Liver (tissue), 9 donors: Measurements from ENCODE around the gene COL27A1. TPM values are rescaled to one million over a fixed set of nuclear protein-coding genes. Genes with fewer than 3 reads are reported as not detected.

Experiments
- DNase-seq: peaks from one replicate; pipeline ENCODE4 v3.0.0-alpha.2; 2017; ENCODE audit warnings: low spot score
- H3K27ac ChIP-seq, 2 donors: one replicate each; pipeline ENCODE4 v1.7.0; 2013; ENCODE audit warnings: inconsistent platforms in 2 of 2, low read length in 2 of 2, control low read depth in 1 of 2, low read depth in 1 of 2, mild to moderate bottlenecking in 1 of 2
- H3K27me3 ChIP-seq, 4 donors: one replicate each; pipeline versions ENCODE4 v1.6.1 to v1.7.0; 2013; ENCODE audit warnings: low read length in 3 of 4, inconsistent platforms in 1 of 4, mild to moderate bottlenecking in 1 of 4, moderate library complexity in 1 of 4; ENCODE audit not compliant: control insufficient read depth in 4 of 4, insufficient read depth in 4 of 4
- H3K36me3 ChIP-seq, 4 donors: one replicate each; pipeline versions ENCODE4 v1.6.1 to v1.7.0; 2013; ENCODE audit warnings: low read length in 3 of 4, mild to moderate bottlenecking in 3 of 4, low read depth in 1 of 4, moderate library complexity in 1 of 4; ENCODE audit not compliant: control insufficient read depth in 4 of 4, insufficient read depth in 3 of 4
- H3K4me1 ChIP-seq, 4 donors: one replicate each; pipeline versions ENCODE4 v1.6.1 to v1.7.0; 2013; ENCODE audit warnings: low read length in 3 of 4, mild to moderate bottlenecking in 3 of 4, moderate library complexity in 1 of 4; ENCODE audit not compliant: control insufficient read depth in 4 of 4, insufficient read depth in 4 of 4
- H3K4me3 ChIP-seq, 3 donors: one replicate each; pipeline versions ENCODE4 v1.6.1 to v1.7.0; 2013; ENCODE audit warnings: low read length in 3 of 3, control low read depth in 1 of 3, low read depth in 1 of 3, mild to moderate bottlenecking in 1 of 3
- H3K9ac ChIP-seq, 2 donors: one replicate each; pipeline ENCODE4 v1.7.0; 2013; ENCODE audit warnings: low read length in 2 of 2, mild to moderate bottlenecking in 2 of 2, moderate library complexity in 2 of 2, control low read depth in 1 of 2, low read depth in 1 of 2
- H3K9me3 ChIP-seq, 4 donors: one replicate each; pipeline versions ENCODE4 v1.6.1 to v1.7.0; 2013; ENCODE audit warnings: low read length in 3 of 4; ENCODE audit not compliant: control insufficient read depth in 4 of 4
- FOXA1 ChIP-seq: IDR thresholded peaks from 2 replicates; pipeline ENCODE4 v1.6.1; 2016; ENCODE audit warnings: antibody characterized with exemption
- FOXA2 ChIP-seq: IDR thresholded peaks from 2 replicates; pipeline ENCODE4 v1.6.1; 2016; ENCODE audit warnings: antibody characterized with exemption
- GABPA ChIP-seq, 2 donors: IDR thresholded peaks in 1 of 2; conservative IDR thresholded peaks in 1 of 2; 2 replicates each; pipeline ENCODE4 v1.6.1; 2016; ENCODE audit warnings: antibody characterized with exemption in 2 of 2, mild to moderate bottlenecking in 1 of 2, moderate library complexity in 1 of 2
- HNF4A ChIP-seq, 2 donors: conservative IDR thresholded peaks; 2 replicates each; pipeline ENCODE4 v1.6.1; 2016; ENCODE audit warnings: antibody characterized with exemption in 2 of 2, mild to moderate bottlenecking in 2 of 2
- HNF4G ChIP-seq: IDR thresholded peaks from 2 replicates; pipeline ENCODE4 v1.6.1; 2016; ENCODE audit warnings: antibody characterized with exemption
- JUND ChIP-seq, 2 donors: IDR thresholded peaks; 2 replicates each; pipeline ENCODE4 v1.6.1; 2016; ENCODE audit warnings: antibody characterized with exemption in 2 of 2
- NR2F2 ChIP-seq: IDR thresholded peaks from 2 replicates; pipeline ENCODE4 v1.6.1; 2016; ENCODE audit warnings: antibody characterized with exemption
- RAD21 ChIP-seq, 2 donors: IDR thresholded peaks; 2 replicates each; pipeline ENCODE4 v1.6.1; 2016; ENCODE audit warnings: antibody characterized with exemption in 2 of 2, mild to moderate bottlenecking in 2 of 2
- RXRA ChIP-seq, 2 donors: IDR thresholded peaks; 2 replicates each; pipeline ENCODE4 v1.6.1; 2017 to 2018; ENCODE audit warnings: antibody characterized with exemption in 2 of 2, mild to moderate bottlenecking in 1 of 2
- TAF1 ChIP-seq: conservative IDR thresholded peaks from 2 replicates; pipeline ENCODE4 v1.6.1; 2016; ENCODE audit warnings: antibody characterized with exemption, mild to moderate bottlenecking
- YY1 ChIP-seq: IDR thresholded peaks from 2 replicates; pipeline ENCODE4 v1.6.1; 2016; ENCODE audit warnings: antibody characterized with exemption, mild to moderate bottlenecking
- WGBS: extraction: QIAGEN DNeasy Blood & Tissue Kit; methylation state at CpG from one replicate; pipeline ENCODE4 v1.1.7; 2013; 5-methylcytosine and 5-hydroxymethylcytosine counted together
- polyA plus RNA-seq, 2 donors: library from polyadenylated mRNA; stranded (reverse) in 1 of 2; unstranded in 1 of 2; fragments of 200-250 nt in 1 of 2; fragments of >200 nt in 1 of 2; fragmentation: Nextera tagmentation in 1 of 2; extraction: Ambion mirVana in 1 of 2; gene quantifications; one replicate each; pipeline versions ENCODE4 v1.2.1 to v1.2.3, GENCODE V29; 2013 to 2015
- total RNA-seq, 2 donors: library from RNA; depleted of rRNA; stranded (reverse); fragments of >200 nt; gene quantifications; one replicate each; pipeline ENCODE4 v1.2.3, GENCODE V29; 2014
- TF ChIP-seq, protein P1 (sequence below): fragments of 150-350 bp; IDR thresholded peaks from 2 replicates; pipeline ENCODE4 v1.5.1; 2017; ENCODE audit warnings: improper control_type of control experiment, low read depth, low read length; ENCODE audit not compliant: missing input control
- TF ChIP-seq, protein P2 (sequence below): IDR thresholded peaks from 2 replicates; pipeline ENCODE4 v1.6.1; 2016; ENCODE audit warnings: antibody characterized with exemption
- TF ChIP-seq, protein P3 (sequence below): IDR thresholded peaks from 2 replicates; pipeline ENCODE4 v1.6.1; 2016; ENCODE audit warnings: antibody characterized with exemption, mild to moderate bottlenecking
- TF ChIP-seq, protein P4 (sequence below): IDR thresholded peaks from 2 replicates; pipeline ENCODE4 v1.6.1; 2016; ENCODE audit warnings: antibody characterized with exemption
- TF ChIP-seq, protein P5 (sequence below): IDR thresholded peaks from 2 replicates; pipeline ENCODE4 v1.6.1; 2016; ENCODE audit warnings: antibody characterized with exemption
- donor health status: healthy.
- donor health status: healthy.
- donor health status: healthy.
- donor health status: healthy.
- donor health status: healthy.

COL27A1 gene
- total and polyA plus RNA-seq, 4 donors: 7.0 to 20.4 (median 12.0) TPM

DNA sequence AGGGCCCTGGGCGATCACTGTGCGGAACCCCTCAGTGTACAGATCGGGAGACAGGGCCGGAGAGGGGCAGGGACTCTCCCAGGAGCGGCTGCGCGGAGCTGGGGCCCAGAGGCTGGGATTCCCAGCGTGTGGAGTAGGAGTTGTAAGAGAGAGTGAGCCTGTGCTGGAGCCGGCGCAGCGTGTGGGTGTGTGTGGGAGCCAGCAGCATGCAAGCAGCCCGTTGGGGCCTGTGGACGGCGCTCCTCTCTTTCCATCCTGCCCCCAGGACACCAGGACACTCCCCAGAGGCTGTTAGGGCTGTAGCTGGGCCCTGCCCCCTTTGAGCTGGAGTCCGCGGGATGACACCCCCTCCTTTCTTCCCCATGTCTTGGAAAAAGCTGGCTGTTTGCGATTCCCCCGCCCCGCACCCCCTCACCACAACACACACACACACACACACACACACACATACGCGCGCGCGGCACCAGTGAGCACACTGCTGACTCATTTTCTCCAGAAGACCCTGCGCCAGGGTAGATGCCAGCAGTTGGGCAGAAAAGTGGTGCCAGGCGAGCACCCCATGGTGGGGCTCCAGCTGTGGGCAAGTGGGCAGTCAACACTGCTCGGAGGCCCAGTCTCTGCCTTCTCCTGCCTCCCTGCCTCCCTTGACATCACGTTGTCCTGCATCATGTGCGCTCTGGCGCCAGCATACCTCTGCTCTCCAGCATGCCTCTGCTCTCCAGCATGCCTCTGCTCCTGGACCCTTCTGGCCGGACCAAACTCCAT, 1.5 kb downstream of the COL27A1 start:
- H3K27me3 ChIP-seq: no peaks in the 10 kb centered on the region
- H3K4me3 ChIP-seq: peak overlapping the region; percentile 65 to 82 (median 68)
- H3K9ac ChIP-seq: peak overlapping the region; percentile 7 to 67
- H3K4me1 ChIP-seq: peaks cover 8 to 68% (median 41%) of the 10 kb centered on the region in 4 donors
- no peaks in the 10 kb centered on the region for H3K36me3 ChIP-seq
- TF ChIP-seq, protein P1, sequence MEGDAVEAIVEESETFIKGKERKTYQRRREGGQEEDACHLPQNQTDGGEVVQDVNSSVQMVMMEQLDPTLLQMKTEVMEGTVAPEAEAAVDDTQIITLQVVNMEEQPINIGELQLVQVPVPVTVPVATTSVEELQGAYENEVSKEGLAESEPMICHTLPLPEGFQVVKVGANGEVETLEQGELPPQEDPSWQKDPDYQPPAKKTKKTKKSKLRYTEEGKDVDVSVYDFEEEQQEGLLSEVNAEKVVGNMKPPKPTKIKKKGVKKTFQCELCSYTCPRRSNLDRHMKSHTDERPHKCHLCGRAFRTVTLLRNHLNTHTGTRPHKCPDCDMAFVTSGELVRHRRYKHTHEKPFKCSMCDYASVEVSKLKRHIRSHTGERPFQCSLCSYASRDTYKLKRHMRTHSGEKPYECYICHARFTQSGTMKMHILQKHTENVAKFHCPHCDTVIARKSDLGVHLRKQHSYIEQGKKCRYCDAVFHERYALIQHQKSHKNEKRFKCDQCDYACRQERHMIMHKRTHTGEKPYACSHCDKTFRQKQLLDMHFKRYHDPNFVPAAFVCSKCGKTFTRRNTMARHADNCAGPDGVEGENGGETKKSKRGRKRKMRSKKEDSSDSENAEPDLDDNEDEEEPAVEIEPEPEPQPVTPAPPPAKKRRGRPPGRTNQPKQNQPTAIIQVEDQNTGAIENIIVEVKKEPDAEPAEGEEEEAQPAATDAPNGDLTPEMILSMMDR: no peak
- peak; percentile 45 to 65 for TF ChIP-seq RAD21 (IDR thresholded peaks at IDR 0.05)
- no peak for TF ChIP-seq HNF4G
- TF ChIP-seq, protein P2, sequence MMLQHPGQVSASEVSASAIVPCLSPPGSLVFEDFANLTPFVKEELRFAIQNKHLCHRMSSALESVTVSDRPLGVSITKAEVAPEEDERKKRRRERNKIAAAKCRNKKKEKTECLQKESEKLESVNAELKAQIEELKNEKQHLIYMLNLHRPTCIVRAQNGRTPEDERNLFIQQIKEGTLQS: peak; percentile 28
- TF ChIP-seq FOXA1: no peak
- TF ChIP-seq YY1: peak; percentile 28
- no peak for TF ChIP-seq NR2F2
- TF ChIP-seq TAF1: peak; percentile 36
- no peak for TF ChIP-seq JUND (IDR thresholded peaks at IDR 0.05)
- peak in 1 of 2 donors; percentile 39 for TF ChIP-seq RXRA (IDR thresholded peaks at IDR 0.05)
- TF ChIP-seq GABPA (IDR thresholded peaks at IDR 0.05 in 1 of 2, conservative IDR thresholded peaks at IDR 0.05 in 1 of 2): no peak
- TF ChIP-seq, protein P3, sequence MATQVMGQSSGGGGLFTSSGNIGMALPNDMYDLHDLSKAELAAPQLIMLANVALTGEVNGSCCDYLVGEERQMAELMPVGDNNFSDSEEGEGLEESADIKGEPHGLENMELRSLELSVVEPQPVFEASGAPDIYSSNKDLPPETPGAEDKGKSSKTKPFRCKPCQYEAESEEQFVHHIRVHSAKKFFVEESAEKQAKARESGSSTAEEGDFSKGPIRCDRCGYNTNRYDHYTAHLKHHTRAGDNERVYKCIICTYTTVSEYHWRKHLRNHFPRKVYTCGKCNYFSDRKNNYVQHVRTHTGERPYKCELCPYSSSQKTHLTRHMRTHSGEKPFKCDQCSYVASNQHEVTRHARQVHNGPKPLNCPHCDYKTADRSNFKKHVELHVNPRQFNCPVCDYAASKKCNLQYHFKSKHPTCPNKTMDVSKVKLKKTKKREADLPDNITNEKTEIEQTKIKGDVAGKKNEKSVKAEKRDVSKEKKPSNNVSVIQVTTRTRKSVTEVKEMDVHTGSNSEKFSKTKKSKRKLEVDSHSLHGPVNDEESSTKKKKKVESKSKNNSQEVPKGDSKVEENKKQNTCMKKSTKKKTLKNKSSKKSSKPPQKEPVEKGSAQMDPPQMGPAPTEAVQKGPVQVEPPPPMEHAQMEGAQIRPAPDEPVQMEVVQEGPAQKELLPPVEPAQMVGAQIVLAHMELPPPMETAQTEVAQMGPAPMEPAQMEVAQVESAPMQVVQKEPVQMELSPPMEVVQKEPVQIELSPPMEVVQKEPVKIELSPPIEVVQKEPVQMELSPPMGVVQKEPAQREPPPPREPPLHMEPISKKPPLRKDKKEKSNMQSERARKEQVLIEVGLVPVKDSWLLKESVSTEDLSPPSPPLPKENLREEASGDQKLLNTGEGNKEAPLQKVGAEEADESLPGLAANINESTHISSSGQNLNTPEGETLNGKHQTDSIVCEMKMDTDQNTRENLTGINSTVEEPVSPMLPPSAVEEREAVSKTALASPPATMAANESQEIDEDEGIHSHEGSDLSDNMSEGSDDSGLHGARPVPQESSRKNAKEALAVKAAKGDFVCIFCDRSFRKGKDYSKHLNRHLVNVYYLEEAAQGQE: peak; percentile 63
- no peak for TF ChIP-seq FOXA2
- peak in 1 of 2 donors; percentile 13 for TF ChIP-seq HNF4A (conservative IDR thresholded peaks at IDR 0.05)
- H3K27ac ChIP-seq: peak overlapping the region; percentile 78 to 87
- peak; percentile 48 for DNase-seq
- no peaks in the 10 kb centered on the region for H3K9me3 ChIP-seq
- 42% methylated on average over 31 of the region's 31 CpGs for WGBS

DNA sequence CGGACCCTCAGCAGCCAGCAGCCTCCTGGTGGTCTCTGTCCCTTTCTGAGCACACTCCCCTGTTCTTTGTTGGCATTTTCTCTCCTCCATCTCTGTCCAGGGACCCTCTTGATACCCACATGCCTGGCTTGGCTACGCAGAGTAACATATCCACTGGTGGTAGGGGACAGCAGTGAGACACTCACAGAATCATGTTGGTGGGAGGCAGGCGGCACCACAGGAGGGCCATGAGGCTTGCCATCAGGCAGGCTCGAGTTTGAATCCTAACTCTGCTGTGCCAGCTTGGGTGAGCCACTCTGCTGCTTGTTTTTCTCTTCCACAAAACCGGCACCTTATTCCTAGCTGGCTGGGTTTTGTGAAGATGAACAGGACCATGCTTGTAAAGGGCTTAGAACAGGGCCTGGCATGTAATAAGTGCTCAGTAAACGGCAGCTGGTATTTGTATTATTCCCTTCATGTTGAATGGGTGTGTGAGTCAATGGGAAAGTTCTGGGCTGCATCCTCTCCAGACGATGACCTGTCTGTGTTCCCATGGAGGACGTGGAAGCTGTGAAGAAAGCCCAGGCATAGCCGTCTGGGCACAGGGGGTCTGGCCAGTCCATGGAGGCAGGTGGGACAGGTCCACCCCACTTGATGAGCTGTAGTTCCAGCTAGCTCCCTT, 2.3 kb downstream of the COL27A1 start:
- Histone ChIP-seq H3K9ac (no peak overlapping the region), H3K9me3 (no peaks in the 10 kb centered on the region), H3K27ac (peak overlapping the region; percentile 78 to 87), H3K36me3 (no peaks in the 10 kb centered on the region), H3K4me1 (peaks cover 12 to 70% (median 45%) of the 10 kb centered on the region in 4 donors), H3K4me3 (no peak overlapping the region), H3K27me3 (no peaks in the 10 kb centered on the region)
- no peak for DNase-seq
- WGBS: 75% methylated on average over 9 of the region's 9 CpGs
- no peak for TF ChIP-seq NR2F2
- TF ChIP-seq RXRA (IDR thresholded peaks at IDR 0.05): no peak
- TF ChIP-seq, protein P4, sequence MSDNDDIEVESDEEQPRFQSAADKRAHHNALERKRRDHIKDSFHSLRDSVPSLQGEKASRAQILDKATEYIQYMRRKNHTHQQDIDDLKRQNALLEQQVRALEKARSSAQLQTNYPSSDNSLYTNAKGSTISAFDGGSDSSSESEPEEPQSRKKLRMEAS: no peak
- no peak for TF ChIP-seq TAF1
- TF ChIP-seq, protein P5, sequence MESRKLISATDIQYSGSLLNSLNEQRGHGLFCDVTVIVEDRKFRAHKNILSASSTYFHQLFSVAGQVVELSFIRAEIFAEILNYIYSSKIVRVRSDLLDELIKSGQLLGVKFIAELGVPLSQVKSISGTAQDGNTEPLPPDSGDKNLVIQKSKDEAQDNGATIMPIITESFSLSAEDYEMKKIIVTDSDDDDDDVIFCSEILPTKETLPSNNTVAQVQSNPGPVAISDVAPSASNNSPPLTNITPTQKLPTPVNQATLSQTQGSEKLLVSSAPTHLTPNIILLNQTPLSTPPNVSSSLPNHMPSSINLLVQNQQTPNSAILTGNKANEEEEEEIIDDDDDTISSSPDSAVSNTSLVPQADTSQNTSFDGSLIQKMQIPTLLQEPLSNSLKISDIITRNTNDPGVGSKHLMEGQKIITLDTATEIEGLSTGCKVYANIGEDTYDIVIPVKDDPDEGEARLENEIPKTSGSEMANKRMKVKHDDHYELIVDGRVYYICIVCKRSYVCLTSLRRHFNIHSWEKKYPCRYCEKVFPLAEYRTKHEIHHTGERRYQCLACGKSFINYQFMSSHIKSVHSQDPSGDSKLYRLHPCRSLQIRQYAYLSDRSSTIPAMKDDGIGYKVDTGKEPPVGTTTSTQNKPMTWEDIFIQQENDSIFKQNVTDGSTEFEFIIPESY: no peak
- TF ChIP-seq HNF4G: no peak
- no peak for TF ChIP-seq FOXA1
- TF ChIP-seq, protein P3: no peak
- no peak for TF ChIP-seq RAD21 (IDR thresholded peaks at IDR 0.05)
- TF ChIP-seq YY1: no peak
